H1 (cell line): ENCODE measurements around the gene TMEM225. TPM values are rescaled to one million over a fixed set of nuclear protein-coding genes. Genes with fewer than 3 reads are reported as not detected.

Experiments
- CHD7 ChIP-seq: fragments of 300-600 bp; sonication (generic); IDR thresholded peaks from 2 replicates; pipeline ENCODE4 v1.7.1; 2012; ENCODE audit warnings: low read length, moderate library complexity, mild to moderate bottlenecking, inconsistent platforms; ENCODE audit not compliant: insufficient replicate concordance
- GTF2F1 ChIP-seq: IDR thresholded peaks from 2 replicates; pipeline ENCODE4 v1.6.1; 2012; ENCODE audit warnings: low read depth, low read length, improper control_type of control experiment, borderline replicate concordance
- RNF2 ChIP-seq: fragments of 200-900, 300-1000 bp; sonication (generic); IDR thresholded peaks from 2 replicates; pipeline ENCODE4 v1.7.1; 2016; ENCODE audit warnings: borderline replicate concordance, low read depth, mild to moderate bottlenecking, antibody characterized with exemption, low read length; ENCODE audit not compliant: poor library complexity, severe bottlenecking; ENCODE audit errors: missing control alignments
- polyA plus RNA-seq, 7 experiments: library from polyadenylated mRNA; depleted of rRNA in 3 of 7; stranded (reverse) in 5 of 7; unstranded in 2 of 7; fragments of >200 nt in 5 of 7; fragments of 200-250 nt in 2 of 7; gene quantifications; 1 replicate in 5 of 7; 2 replicates in 1 of 7; 4 replicates in 1 of 7; pipeline versions ENCODE4 v1.2.1 to v1.2.3, GENCODE V29; 2011 to 2013; ENCODE audit warnings: missing spikeins in 2 of 7, mixed read lengths in 2 of 7
- total RNA-seq: library from RNA; stranded (reverse); fragmentation: NEBNext Ultra II Directional; extraction: Animal tissue kit (Norgen Biotek cat#: 25700); gene quantifications from 2 replicates; pipeline ENCODE4 v1.2.1, GENCODE V29; 2021

TMEM225 gene
- total and polyA plus RNA-seq, 2 of the 8 experiments (the other 6 are each of a cell fraction or from before 2014, with no cell fraction given): not detected

- no peak for TF ChIP-seq CHD7
- TF ChIP-seq GTF2F1: no peak
- no peak for TF ChIP-seq RNF2
Measured at GRCh38 chr11:123859731-123860130, 25.7 kb downstream of the TMEM225 start (continued).
